ENCODE measurements around the gene SNRPF.
"Not testable (repeated sequence)": the region's sequence is repeated elsewhere in the genome, so short reads cannot be mapped to it uniquely, and the experiment has no call there.

The SNRPF gene

DNA sequence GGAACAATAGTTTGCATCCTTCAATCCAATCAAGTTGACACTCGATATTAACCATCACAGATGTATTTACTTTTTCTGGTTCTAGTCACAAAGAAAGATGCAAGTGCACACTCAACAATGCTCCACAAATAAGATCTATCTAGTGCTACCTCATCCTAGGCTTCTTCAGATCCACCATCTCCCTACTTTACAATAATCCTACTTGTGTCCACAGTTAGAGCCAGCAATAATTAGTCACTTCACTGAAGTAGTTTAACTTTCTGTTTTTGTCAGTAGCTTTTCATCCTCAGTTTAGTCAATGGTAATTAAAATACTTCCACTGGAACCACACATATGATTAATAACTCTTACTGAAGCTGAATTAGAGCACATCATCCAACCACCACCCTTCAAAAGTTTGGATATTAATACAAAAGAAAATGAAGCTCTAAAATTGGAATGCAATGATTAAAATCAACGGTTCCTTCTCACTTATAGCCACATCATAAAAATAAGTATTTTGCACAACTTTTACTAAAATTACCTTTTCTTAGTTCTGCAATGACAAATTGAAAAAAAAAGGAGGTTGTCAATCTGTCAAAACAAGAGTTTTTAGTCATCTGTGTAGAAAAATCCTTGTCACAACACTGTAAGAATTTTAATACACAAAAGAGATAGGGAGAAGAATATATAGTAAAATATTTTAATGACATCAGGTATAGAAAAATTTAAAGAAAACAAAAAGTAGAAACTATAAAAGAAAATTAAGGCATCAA, 28.2 kb upstream of the SNRPF start:
- 0 out of 2 replicates have a peak overlapping the region, but pooled peaks have one; percentile 19 for H3K27ac ChIP-seq
- TF ChIP-seq, protein P1, sequence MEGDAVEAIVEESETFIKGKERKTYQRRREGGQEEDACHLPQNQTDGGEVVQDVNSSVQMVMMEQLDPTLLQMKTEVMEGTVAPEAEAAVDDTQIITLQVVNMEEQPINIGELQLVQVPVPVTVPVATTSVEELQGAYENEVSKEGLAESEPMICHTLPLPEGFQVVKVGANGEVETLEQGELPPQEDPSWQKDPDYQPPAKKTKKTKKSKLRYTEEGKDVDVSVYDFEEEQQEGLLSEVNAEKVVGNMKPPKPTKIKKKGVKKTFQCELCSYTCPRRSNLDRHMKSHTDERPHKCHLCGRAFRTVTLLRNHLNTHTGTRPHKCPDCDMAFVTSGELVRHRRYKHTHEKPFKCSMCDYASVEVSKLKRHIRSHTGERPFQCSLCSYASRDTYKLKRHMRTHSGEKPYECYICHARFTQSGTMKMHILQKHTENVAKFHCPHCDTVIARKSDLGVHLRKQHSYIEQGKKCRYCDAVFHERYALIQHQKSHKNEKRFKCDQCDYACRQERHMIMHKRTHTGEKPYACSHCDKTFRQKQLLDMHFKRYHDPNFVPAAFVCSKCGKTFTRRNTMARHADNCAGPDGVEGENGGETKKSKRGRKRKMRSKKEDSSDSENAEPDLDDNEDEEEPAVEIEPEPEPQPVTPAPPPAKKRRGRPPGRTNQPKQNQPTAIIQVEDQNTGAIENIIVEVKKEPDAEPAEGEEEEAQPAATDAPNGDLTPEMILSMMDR (conservative IDR thresholded peaks at IDR 0.05): no peak
- TF ChIP-seq ZFX (IDR thresholded peaks at IDR 0.05): no peak

DNA sequence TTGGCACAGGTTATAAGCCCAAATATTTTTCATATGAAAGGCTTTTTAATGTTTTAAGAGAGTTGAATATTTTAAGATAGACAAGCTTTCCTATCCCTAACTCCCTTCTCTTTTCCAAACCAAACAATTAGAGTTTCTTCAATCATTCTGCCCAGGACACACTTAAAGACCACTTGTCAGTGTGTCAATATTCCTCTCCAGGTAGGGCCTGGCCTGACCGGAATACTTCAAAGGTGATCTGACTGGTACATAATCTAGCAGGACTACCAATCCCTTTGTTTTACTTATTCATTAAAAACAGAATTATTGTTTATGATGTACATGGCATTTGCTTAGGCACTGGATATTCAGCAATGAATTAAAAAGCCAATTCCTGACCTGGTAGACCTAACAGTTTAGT, 24.2 kb upstream of the SNRPF start:
- H3K27ac ChIP-seq: no peak overlapping the region
- TF ChIP-seq, protein P1 (conservative IDR thresholded peaks at IDR 0.05): no peak
- TF ChIP-seq ZFX (IDR thresholded peaks at IDR 0.05): no peak

DNA sequence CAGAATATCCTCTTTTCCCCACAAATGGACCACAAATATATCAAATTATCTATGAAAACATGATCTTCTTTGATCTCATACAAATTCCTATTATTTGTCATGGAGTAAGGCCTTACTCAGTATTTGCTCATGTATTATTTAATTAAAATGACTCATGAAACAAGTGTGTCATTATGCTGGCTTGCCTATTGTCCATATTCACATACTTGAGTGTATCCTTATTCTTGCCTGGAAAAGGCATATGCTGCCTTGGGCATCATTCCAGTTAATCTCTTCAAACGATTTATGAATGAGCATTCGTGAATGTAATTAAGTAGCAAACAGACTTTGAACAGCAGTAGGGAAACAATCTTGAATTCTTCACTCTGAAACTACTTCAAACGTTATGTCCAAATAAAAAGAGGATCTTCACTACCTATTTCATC, 22.6 kb upstream of the SNRPF start:
- H3K27ac ChIP-seq: no peak overlapping the region
- TF ChIP-seq, protein P1 (conservative IDR thresholded peaks at IDR 0.05): no peak
- TF ChIP-seq ZFX (IDR thresholded peaks at IDR 0.05): no peak

DNA sequence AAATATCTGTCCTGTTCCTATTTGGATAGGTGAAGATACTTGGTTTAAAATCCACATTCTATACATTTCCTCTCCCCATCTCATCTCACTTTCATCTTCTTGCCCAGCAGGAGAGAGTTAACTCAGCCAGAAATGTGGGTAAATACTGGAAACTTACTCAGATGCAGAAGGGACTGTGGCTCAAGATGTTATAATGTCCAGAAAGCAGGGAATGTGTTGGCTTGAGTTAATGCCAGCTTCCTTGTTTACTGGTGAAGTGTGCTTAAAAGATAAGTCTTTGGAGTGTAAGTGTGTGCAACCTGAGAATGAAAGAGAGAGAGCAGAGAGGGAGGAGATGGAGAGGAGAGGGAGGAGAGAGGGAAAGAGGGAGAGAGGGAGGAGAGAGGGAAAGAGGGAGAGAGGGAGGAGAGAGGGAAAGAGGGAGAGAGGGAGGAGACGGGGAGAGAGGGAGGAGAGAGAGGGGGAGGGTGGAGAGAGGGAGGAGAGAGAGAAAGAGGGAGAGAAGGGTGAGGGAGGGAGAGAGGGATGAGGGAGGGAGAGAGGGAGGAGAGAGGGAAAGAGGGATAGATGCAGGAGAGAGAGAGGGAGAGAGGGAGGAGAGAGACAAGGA, 22.0 kb upstream of the SNRPF start:
- no peak for TF ChIP-seq ZFX (IDR thresholded peaks at IDR 0.05)
- TF ChIP-seq, protein P1 (conservative IDR thresholded peaks at IDR 0.05): no peak
- peak overlapping the region; percentile 21; the same call in 1 of the 2 replicates for H3K27ac ChIP-seq

DNA sequence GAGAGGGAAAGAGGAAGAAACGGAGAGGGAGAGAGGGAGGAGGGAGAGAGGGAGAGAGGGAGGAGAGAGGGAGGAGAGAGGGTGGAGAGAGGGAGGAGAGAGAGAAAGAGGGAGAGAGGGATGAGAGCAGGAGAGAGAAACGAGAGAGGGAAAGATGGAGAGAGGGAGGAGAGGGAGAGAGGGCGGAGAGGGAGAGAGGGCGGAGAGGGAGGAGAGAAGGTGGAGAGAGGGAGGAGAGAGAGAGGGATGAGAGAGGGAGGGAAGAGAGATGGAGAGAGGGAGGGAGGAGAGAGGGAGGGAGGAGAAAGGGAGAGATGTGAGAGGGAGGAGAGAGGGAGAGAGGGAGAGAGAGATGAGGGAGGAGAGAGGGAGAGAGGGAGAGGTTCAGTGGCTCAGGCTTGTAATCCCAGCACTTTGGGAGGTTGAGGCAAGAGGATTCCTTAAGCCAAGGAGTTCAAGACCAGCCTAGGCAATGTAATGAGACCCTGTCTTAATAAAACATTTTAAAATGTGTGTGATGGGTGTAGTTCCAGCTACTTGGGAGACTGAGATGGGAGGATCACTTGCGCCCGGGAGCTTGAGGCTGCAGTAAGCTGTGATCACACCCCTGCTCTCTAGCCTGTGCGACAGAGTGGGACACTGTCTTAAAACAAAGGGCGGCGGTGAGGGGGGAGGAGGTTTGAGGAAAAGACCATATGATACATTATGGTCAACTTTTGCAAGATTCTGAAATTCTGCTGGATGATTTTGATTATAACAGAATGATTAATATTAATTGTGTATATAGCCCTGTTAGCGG, 21.3 kb upstream of the SNRPF start:
- H3K27ac ChIP-seq: peak overlapping the region; percentile 21; the same call in 1 of the 2 replicates
- TF ChIP-seq, protein P1 (conservative IDR thresholded peaks at IDR 0.05): no peak
- TF ChIP-seq ZFX (IDR thresholded peaks at IDR 0.05): no peak

DNA sequence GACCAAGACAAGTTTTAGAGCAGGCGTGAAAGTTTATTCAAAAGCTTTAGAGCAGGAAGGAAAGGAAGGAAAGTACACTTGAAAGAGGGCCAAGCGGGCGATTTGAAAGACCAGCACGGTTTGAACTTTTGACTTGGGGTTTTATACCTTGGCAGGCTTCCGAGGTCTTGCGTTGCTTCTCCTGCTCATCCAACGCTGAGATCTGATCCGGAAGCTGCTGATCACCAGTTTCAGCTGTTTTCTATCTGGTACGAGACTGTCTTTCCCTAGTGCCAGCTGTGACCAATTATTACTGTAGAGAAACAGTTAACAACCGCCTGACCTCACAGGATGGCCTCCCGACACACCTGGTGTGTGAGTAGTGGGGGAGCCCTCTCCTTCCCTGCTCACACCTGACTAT, 20.6 kb upstream of the SNRPF start:
- H3K27ac ChIP-seq: no peak overlapping the region
- TF ChIP-seq, protein P1 (conservative IDR thresholded peaks at IDR 0.05): no peak
- no peak for TF ChIP-seq ZFX (IDR thresholded peaks at IDR 0.05)

DNA sequence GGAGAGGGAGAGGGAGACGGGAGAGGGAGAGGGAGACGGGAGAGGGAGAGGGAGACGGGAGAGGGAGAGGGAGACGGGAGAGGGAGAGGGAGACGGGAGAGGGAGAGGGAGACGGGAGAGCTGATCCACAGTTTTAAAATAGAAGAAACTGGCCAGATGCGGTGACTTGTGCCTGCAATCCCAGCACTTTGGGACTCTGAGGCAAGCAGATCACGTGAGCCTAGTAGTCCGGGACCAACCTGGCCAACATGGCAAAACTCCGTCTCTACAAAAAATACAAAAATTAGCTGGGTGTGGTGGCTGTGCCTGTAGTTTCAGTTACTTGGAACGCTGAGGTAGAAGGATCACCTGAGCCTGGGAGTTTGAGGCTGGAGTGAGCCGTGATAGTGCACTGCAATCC, 16.3 kb upstream of the SNRPF start:
- H3K27ac ChIP-seq: not testable (repeated sequence)

Data from C4-2B (cell line).